Germinal center (tissue), 1 donor: Measurements from ENCODE around the gene CYP2J2.
A peak's percentile ranks its signal among the peaks of the same experiment; 100 is the strongest.
"Not testable (repeated sequence)": the region's sequence is repeated elsewhere in the genome, so short reads cannot be mapped to it uniquely, and the experiment has no call there.

Source experiments
- DNase-seq: peaks from one replicate; pipeline ENCODE4 v3.0.0; 2012; ENCODE audit warnings: mixed read lengths, low spot score

The CYP2J2 gene

GRCh38 chr1:59926381-59927123 lies at the start of gene CYP2J2:
TSS of gene CYP2J2 (minus strand) at chr1:59926773. CDS start at chr1:59926746, 27 bp downstream.
- DNase-seq: no peak

GRCh38 chr1:59973719-59974118 lies 47.1 kb upstream of the CYP2J2 start:
- DNase-seq: no peak

- no peak for DNase-seq
Measured at GRCh38 chr1:59972216-59972927, 45.8 kb upstream of the CYP2J2 start.

GRCh38 chr1:59971464-59971911 lies 44.9 kb upstream of the CYP2J2 start:
- DNase-seq: peak; percentile 48

- DNase-seq: not testable (repeated sequence)
Measured at GRCh38 chr1:59969542-59970175, 43.1 kb upstream of the CYP2J2 start.

- DNase-seq: not testable (repeated sequence)
Measured at GRCh38 chr1:59968746-59969145, 42.2 kb upstream of the CYP2J2 start.

GRCh38 chr1:59967780-59968179 lies 41.2 kb upstream of the CYP2J2 start:
- no peak for DNase-seq

GRCh38 chr1:59967141-59967697 lies 40.6 kb upstream of the CYP2J2 start:
- DNase-seq: no peak

- DNase-seq: no peak
Measured at GRCh38 chr1:59952065-59952464, 25.5 kb upstream of the CYP2J2 start.

- no peak for DNase-seq
Measured at GRCh38 chr1:59949648-59950047, 23.1 kb upstream of the CYP2J2 start.

GRCh38 chr1:59948990-59949389 lies 22.4 kb upstream of the CYP2J2 start:
- DNase-seq: no peak

- DNase-seq: peak; percentile 49
Measured at GRCh38 chr1:59947047-59947938, 20.7 kb upstream of the CYP2J2 start.

- no peak for DNase-seq
Measured at GRCh38 chr1:59945790-59946189, 19.2 kb upstream of the CYP2J2 start.

- no peak for DNase-seq
Measured at GRCh38 chr1:59939393-59939792, 12.8 kb upstream of the CYP2J2 start.

- no peak for DNase-seq
Measured at GRCh38 chr1:59937636-59938210, 11.2 kb upstream of the CYP2J2 start.

GRCh38 chr1:59936358-59936821 lies 9.8 kb upstream of the CYP2J2 start:
- no peak for DNase-seq

GRCh38 chr1:59928996-59929395 lies 2.4 kb upstream of the CYP2J2 start:
- DNase-seq: no peak

- no peak for DNase-seq
Measured at GRCh38 chr1:59927213-59927612, 640 bp upstream of the CYP2J2 start.

GRCh38 chr1:59924653-59925052 lies 1.9 kb downstream of the CYP2J2 start:
- no peak for DNase-seq

GRCh38 chr1:59921258-59921899 lies 5.2 kb downstream of the CYP2J2 start:
- not testable (repeated sequence) for DNase-seq

- DNase-seq: no peak
Measured at GRCh38 chr1:59919746-59920145, 6.8 kb downstream of the CYP2J2 start.
